ENCODE data around the gene DIS3L2. TPM values are rescaled to one million over a fixed set of nuclear protein-coding genes. Genes with fewer than 3 reads are reported as not detected.
A peak's percentile ranks its signal among the peaks of the same experiment; 100 is the strongest.

The DIS3L2 gene
- total RNA-seq, 4 donors from 2014 or later, result 12.8 to 27.3 (median 16.8) TPM

GRCh38 chr2:232290668-232291067, 329.2 kb downstream of the DIS3L2 start:
- no peak for DNase-seq
- Histone ChIP-seq H3K9me3 (no peaks in the 10 kb centered on the region), H3K36me3 (no peaks in the 10 kb centered on the region), H3K27me3 (no peaks in the 10 kb centered on the region), H3K4me1 (no peaks in the 10 kb centered on the region), H3K4me3 (no peak overlapping the region), H3K27ac (no peak overlapping the region)
- intact Hi-C loops (cut with DNase I; ENCODE audit: low total_unique reads), result loop anchor here (5.0 kb wide), 1 partner anchor 37 kb away; no protein-coding TSS in a partner anchor
- in situ Hi-C loops (cut with MboI; ENCODE audit: low sequenced_read_pairs in 4 of 4), result no loop called here
- ATAC-seq, result no peak
- TF ChIP-seq CTCF (IDR thresholded peaks at IDR 0.05 in 4 of 5, conservative IDR thresholded peaks at IDR 0.05 in 1 of 5) (no peak), POLR2A (IDR thresholded peaks at IDR 0.05) (no peak)

- intact Hi-C loops (cut with DNase I; ENCODE audit: low total_unique reads), result loop anchor here (5.0 kb wide), 1 partner anchor 36 kb away; no protein-coding TSS in a partner anchor
- H3K4me1 ChIP-seq, result no peaks in the 10 kb centered on the region
These were observed 329.8 kb downstream of the DIS3L2 start for GRCh38 chr2:232291343-232291742.

GRCh38 chr2:232292395-232293154, 331.1 kb downstream of the DIS3L2 start:
- TF ChIP-seq CTCF (IDR thresholded peaks at IDR 0.05 in 4 of 5, conservative IDR thresholded peaks at IDR 0.05 in 1 of 5) (peak in 1 of 5 experiments; percentile 37), POLR2A (IDR thresholded peaks at IDR 0.05) (no peak)
- no peak overlapping the region for H3K4me3 ChIP-seq
- intact Hi-C loops (cut with DNase I; ENCODE audit: low total_unique reads) (loop anchor here (5.0 kb wide), 1 partner anchor 35 kb away; no protein-coding TSS in a partner anchor), in situ Hi-C loops (cut with MboI; ENCODE audit: low sequenced_read_pairs in 4 of 4) (no loop called here)
- no peaks in the 10 kb centered on the region for H3K4me1 ChIP-seq
- H3K27me3 ChIP-seq, result no peaks in the 10 kb centered on the region
- DNase-seq, result peak in 1 of 2 donors; percentile 21
- peak in 1 of 2 donors; percentile 41 for ATAC-seq
- no peak overlapping the region for H3K27ac ChIP-seq
- no peaks in the 10 kb centered on the region for H3K9me3 ChIP-seq
- no peaks in the 10 kb centered on the region for H3K36me3 ChIP-seq

More at GRCh38 chr2:232291343-232291742, 329.8 kb downstream of the DIS3L2 start:
- no peak for TF ChIP-seq CTCF (IDR thresholded peaks at IDR 0.05 in 4 of 5, conservative IDR thresholded peaks at IDR 0.05 in 1 of 5)
- no peak for TF ChIP-seq POLR2A (IDR thresholded peaks at IDR 0.05)
- no peak overlapping the region for H3K27ac ChIP-seq
- H3K27me3 ChIP-seq, result no peaks in the 10 kb centered on the region
- DNase-seq, result no peak
- H3K9me3 ChIP-seq, result no peaks in the 10 kb centered on the region
- no peaks in the 10 kb centered on the region for H3K36me3 ChIP-seq
- in situ Hi-C loops (cut with MboI; ENCODE audit: low sequenced_read_pairs in 4 of 4), result no loop called here
- no peak for ATAC-seq
- H3K4me3 ChIP-seq, result no peak overlapping the region

- Histone ChIP-seq H3K36me3 (no peaks in the 10 kb centered on the region), H3K4me3 (no peak overlapping the region), H3K9me3 (no peaks in the 10 kb centered on the region), H3K4me1 (no peaks in the 10 kb centered on the region), H3K27me3 (no peaks in the 10 kb centered on the region), H3K27ac (no peak overlapping the region)
- intact Hi-C loops (cut with DNase I; ENCODE audit: low total_unique reads) (loop anchor here (5.0 kb wide), 1 partner anchor 34 kb away; no protein-coding TSS in a partner anchor), in situ Hi-C loops (cut with MboI; ENCODE audit: low sequenced_read_pairs in 4 of 4) (no loop called here)
- ATAC-seq (no peak), DNase-seq (no peak)
- no peak for TF ChIP-seq POLR2A (IDR thresholded peaks at IDR 0.05)
- TF ChIP-seq CTCF (IDR thresholded peaks at IDR 0.05 in 4 of 5, conservative IDR thresholded peaks at IDR 0.05 in 1 of 5), result no peak
These were observed 331.7 kb downstream of the DIS3L2 start for GRCh38 chr2:232293191-232293590.

All from gastrocnemius medialis (tissue), 4 donors.